Ureter (tissue), 1 donor: ENCODE results near the gene ANXA8. TPM values are rescaled to one million over a fixed set of nuclear protein-coding genes. Genes with fewer than 3 reads are reported as not detected.

Source experiments
- DNase-seq: peaks from one replicate; pipeline ENCODE4 v3.0.0-alpha.2; 2020; ENCODE audit warnings: low spot score
- total RNA-seq: library from RNA; stranded (reverse); gene quantifications from one replicate; pipeline ENCODE4 v1.2.4, GENCODE V29; 2023
- donor health status: DM: yes; HTN: yes; CAD: no.

The ANXA8 gene
- total RNA-seq, 1 donor from 2014 or later = 137 TPM

DNA sequence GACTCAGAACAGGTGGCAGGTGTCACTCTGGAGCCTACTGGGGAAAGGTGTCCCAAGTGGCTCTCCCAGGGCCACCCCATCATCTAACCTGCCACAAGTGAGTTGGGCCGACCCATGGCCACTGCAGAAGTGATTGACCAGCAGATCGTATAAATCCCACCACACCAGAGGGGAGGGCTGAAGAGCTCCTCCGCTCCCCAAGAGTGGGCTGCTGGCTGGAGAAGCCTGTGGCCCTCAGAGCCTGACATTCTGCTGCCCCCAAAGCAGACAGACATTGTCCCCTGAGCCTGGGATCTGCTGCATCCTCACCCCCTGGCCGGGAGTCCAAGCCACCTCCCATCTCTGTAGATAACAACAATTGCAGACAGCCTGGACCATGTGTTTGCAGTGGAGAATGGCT, 36.7 kb downstream of the ANXA8 start:
- no peak for DNase-seq

DNA sequence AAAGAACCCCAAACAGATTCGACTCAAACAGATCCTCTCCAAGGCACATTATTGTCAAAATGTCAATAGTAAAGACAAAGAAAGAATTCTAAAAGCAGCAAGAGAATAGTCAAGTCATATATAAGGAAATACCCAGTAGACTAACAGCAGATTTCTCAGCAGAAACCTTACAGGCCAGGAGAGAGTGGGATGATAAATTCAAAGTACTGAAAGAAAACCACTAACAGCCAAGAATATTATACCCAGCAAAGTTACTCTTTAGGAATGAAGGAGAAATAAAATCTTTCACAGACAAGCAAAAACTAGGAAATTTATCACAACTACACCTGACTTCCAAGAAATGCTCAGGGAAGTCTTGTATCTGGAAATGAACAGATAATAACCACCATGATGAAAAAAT, 38.2 kb downstream of the ANXA8 start:
- DNase-seq = no peak

DNA sequence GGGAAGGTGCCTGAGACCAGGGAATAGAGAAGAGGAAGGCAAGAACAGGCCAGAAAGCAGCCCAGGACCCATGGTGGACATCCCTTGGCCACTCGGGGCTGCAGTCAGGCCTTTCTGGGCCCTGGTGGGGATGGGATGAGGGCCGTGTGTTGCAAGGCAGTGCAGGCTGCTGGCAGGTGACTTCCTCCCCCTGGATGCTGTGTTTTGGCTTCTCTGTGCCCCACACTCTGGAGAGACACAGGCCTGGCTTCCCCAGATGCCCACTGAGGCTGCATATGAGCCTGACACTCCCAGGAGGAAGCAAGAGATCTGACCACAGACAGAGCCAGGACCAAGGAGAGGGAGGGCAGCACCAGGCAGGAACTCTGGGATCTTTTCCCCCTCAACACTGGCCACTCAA, 39.9 kb downstream of the ANXA8 start:
- DNase-seq = no peak

GRCh38 chr10:47443145-47443544, 40.8 kb downstream of the ANXA8 start:
- no peak for DNase-seq

DNA sequence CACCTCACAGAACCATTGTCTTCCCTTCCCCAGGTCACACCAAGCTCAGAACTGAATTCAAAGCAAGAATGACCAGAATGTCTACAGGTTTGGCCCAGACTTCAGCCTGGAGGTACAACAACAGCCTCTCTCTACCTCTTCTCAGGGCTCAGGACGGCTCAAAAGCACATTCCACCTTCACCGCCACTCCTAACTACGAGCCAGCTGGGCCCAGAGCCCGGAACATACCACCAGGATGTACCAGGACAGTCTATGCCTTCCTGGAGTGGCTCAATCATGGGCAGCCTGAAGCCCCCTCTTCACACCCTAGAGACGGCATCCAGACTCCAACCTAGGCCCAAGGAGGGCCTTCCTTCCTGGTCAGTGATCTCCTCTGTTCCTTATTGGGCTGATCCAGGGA, 41.6 kb downstream of the ANXA8 start:
- no peak for DNase-seq

DNA sequence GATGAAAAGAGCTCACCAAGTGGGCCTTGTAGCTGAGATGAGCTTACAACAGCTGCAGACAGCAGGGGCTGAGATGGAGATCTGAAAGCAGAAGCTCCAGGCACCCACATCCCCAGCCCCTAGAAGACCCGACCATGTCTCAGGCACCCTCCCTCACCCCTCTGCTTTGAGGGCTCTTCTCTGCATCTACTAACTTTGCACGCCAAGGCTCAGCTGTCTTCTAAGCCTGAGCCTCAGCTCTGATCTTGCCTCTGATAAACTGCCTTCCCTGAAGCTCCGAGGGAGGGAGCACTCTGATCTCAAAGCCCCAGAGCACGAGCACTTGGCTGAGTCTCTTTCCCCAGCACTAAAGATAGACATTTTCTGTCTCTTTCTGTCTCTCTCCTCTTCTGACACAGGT, 42.0 kb downstream of the ANXA8 start:
- no peak for DNase-seq

DNA sequence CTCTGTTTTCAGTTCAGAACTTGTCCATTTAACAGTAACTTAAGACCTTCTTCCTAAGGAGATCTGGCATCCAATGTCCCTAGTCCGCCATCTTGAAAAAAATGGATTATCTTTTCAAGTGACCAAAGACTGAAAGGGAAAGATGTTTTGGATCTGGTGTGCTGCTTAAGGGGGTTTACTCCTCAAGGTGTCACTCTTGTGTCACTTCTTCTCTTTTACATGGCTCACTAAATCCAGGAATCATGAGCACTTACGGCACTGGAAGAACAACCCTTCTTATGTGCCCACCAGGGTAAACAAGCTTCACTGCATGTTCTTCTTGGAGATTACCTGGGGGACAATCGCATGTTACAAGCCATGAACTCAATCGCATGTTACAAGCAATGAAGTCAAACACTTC, 43.7 kb downstream of the ANXA8 start:
- no peak for DNase-seq

- DNase-seq = peak; percentile 70
Measured at GRCh38 chr10:47438857-47439474, 44.9 kb downstream of the ANXA8 start.

DNA sequence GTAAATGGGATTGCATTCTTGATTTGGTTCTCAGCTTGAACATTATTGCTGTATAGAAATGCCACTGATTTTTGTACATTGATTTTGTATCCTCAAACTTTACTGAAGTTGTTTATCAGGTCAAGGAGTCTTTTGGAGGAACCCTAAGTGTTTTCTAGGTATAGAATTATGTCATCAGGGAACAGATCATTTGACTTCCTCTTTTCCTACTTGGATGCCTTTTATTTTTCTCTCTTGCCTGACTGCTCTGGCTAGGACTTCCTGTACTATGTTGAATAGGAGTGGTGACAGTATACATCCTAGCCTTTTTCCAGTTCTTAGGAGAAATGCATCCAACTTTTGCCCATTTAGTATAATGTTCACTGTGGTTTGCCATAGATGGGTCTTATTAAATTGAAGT, 48.8 kb downstream of the ANXA8 start:
- no peak for DNase-seq

DNA sequence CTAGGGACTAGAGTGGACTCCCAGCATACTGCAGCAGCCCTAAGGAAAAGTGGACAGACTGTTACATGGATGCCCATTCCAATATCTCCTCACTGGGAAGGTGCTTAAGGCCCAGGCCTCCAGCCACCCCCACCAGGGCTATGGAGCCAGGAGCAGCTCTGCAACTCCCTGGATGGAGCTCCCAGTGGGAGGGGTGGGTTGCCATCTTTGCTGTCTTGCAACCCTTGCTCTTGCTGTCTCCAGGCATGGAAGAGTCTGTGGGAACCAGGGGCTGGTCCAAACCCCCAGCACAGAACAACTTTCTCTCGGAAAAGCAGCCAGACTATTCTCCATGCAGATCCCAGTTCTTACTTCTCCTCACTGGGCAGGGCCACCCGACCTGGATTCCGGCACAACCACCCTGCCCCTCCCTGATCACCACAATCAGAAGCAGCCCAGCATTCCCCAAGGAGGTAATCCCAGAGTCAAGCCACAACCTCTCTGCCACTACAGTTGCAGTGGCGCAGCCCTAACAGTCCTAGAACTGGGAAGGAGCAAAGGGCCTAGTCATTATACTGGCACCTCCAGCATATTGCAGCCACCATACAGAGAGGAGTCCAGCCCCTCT, 58.0 kb downstream of the ANXA8 start:
- DNase-seq = no peak

DNA sequence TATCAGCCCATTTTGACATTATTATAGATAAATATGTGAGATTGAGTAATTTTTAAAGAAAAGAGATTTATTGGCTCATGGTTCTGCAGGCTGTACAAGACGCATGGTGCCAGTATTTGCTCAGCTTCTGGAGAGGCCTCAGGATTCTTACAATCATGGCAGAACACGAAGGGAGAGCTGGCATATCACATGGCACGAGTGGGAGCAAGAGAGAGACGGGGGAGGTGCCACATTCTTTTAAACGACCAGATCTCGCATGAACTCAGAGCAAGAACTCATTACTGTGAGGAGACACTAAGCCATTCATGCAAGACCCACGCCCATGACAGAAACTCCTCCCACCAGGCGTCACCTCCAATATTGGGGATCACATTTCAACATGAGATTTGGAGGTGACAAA, 59.7 kb downstream of the ANXA8 start:
- DNase-seq = no peak

DNA sequence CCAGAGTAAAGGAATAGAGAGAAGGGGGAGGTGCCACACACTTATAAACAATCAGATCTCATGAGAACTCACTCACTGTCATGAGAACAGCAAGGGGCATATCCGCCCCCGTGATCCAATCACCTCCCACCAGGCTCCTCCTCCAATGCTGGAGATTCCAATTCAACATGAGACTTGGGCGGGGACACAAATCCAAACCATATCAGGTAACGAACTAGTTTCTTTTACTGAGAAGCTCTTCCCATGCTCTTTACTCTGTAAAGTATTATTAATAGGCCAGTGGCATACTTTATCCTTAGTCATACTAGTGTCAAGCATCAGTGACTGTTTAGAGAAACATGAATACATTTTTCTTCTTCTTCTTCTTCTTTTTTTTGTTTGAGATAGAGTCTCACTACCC, 60.4 kb downstream of the ANXA8 start:
- no peak for DNase-seq

- no peak for DNase-seq
Measured at GRCh38 chr10:47421057-47421952, 62.6 kb downstream of the ANXA8 start.

DNA sequence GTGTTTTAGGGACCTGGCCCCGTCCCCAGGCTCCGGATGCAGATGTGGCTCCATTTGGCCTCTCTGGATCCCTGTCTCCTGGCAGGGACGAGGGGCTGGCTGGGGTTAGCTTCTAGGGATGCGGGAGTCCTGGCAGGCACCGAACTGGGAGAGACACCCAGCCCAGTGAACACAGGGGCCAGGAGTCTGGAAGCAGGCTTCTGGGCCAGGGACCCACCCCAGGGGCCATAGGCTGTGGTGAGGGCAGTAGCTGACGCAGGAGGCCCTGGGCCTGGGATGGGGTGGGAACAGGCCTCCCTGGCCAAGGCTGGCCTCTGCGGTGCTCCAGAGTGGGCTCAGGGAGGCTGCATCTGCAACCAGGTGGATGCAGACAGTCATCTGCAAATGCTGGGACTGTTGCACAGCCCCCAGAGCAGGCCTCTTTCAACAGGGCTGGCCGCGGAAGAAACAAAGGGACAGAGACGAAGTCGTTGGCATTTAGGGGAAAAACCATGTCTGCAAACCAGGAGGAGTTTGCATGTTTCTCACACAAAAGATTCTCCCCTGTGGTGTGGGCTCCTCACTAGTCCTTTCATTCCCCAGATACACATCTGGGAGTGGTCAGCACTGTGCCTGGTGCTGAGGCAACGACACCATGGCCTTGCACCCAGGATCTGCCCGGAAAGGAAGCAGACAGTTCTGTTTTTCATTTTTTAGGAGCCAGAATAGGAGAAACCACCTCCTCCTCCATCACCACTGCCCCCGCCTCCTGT, 63.4 kb downstream of the ANXA8 start:
- DNase-seq = no peak

GRCh38 chr10:47419421-47419820, 64.5 kb downstream of the ANXA8 start:
- DNase-seq = no peak

DNA sequence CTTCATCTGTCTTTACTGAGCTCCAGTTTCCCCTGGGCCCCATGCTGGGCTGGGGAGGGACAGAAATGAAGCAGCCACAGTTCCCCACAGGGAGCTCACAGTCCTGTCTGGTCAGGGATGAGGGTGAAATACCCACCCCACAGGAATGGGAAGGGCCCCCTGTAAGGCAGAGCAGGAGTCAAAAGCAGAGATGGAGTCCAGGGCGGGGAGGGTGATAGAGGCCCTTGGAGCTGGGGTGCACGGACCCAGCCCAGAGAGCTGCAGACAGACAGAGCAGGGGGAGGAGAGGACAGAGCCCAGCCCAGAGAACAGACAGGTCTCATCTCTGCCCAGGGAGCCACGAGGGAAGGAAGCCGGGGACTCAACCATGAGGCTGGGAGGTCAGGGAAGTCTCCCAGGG, 64.9 kb downstream of the ANXA8 start:
- DNase-seq = no peak

GRCh38 chr10:47418321-47418720, 65.6 kb downstream of the ANXA8 start:
- DNase-seq = no peak

Other genes with a start within 250 kb of the ANXA8 start
- 1.5 TPM for gene GDF10, start 183.9 kb downstream of the ANXA8 start, total RNA-seq
- not detected for gene GDF2, start 161.7 kb downstream of the ANXA8 start, total RNA-seq
- not detected for gene RBP3, start 135.8 kb downstream of the ANXA8 start, total RNA-seq
- gene ZNF488, start 99.8 kb downstream of the ANXA8 start, total RNA-seq = 1.8 TPM
- not detected for gene FAM25G, start 7.6 kb upstream of the ANXA8 start, total RNA-seq
- gene AGAP9, start 39.5 kb upstream of the ANXA8 start, total RNA-seq = 23.5 TPM